GM18861 (cell line): Measurements from ENCODE around the gene AHI1.

Experiments
- ATAC-seq: cut with Tn5 transposase; IDR thresholded peaks from one replicate; pipeline ENCODE4 v1.9.1; 2021; ENCODE audit not compliant: unreplicated experiment

The AHI1 gene

GRCh38 chr6:135497412-135498184 is at the start of gene AHI1:
TSS of gene AHI1 (minus strand) at chr6:135497740. CDS start at chr6:135492237, 5,503 bp downstream.
- ATAC-seq: peak; percentile 89

- no peak for ATAC-seq
Observed at GRCh38 chr6:135546680-135547418, 49.3 kb upstream of the AHI1 start.

GRCh38 chr6:135546206-135546605 is 48.7 kb upstream of the AHI1 start:
- no peak for ATAC-seq

- ATAC-seq: no peak
Observed at GRCh38 chr6:135540207-135540840, 42.8 kb upstream of the AHI1 start.

- ATAC-seq: no peak
Observed at GRCh38 chr6:135537741-135538301, 40.3 kb upstream of the AHI1 start.

GRCh38 chr6:135535989-135536414 is 38.5 kb upstream of the AHI1 start:
- ATAC-seq: no peak

GRCh38 chr6:135534773-135535380 is 37.3 kb upstream of the AHI1 start:
- ATAC-seq: no peak

- no peak for ATAC-seq
Observed at GRCh38 chr6:135532559-135532958, 35.0 kb upstream of the AHI1 start.

- no peak for ATAC-seq
Observed at GRCh38 chr6:135531954-135532490, 34.5 kb upstream of the AHI1 start.

- no peak for ATAC-seq
Observed at GRCh38 chr6:135530113-135530512, 32.6 kb upstream of the AHI1 start.

- no peak for ATAC-seq
Observed at GRCh38 chr6:135527960-135528249, 30.4 kb upstream of the AHI1 start.

GRCh38 chr6:135527116-135527959 is 29.8 kb upstream of the AHI1 start:
- ATAC-seq: no peak

- ATAC-seq: no peak
Observed at GRCh38 chr6:135525594-135525993, 28.1 kb upstream of the AHI1 start.

GRCh38 chr6:135522965-135523692 is 25.6 kb upstream of the AHI1 start:
- ATAC-seq: no peak

GRCh38 chr6:135521431-135521830 is 23.9 kb upstream of the AHI1 start:
- ATAC-seq: no peak

GRCh38 chr6:135520781-135521180 is 23.2 kb upstream of the AHI1 start:
- no peak for ATAC-seq

GRCh38 chr6:135519348-135519747 is 21.8 kb upstream of the AHI1 start:
- no peak for ATAC-seq

- no peak for ATAC-seq
Observed at GRCh38 chr6:135517527-135517926, 20.0 kb upstream of the AHI1 start.

- ATAC-seq: no peak
Observed at GRCh38 chr6:135514706-135515105, 17.2 kb upstream of the AHI1 start.
